ENCODE results near the gene SEMA5B.
A peak's percentile ranks its signal among the peaks of the same experiment; 100 is the strongest.

The SEMA5B gene

GRCh38 chr3:123031051-123031450 lies 3.5 kb upstream of the SEMA5B start:
- H3K4me3 ChIP-seq (ENCODE audit: low read depth, low read length), result no peak overlapping the region
- DNase-seq (ENCODE audit: low read depth), result no peak

GRCh38 chr3:123028233-123028828 lies 768 bp upstream of the SEMA5B start:
- DNase-seq (ENCODE audit: low read depth), result peak; percentile 54

GRCh38 chr3:123026565-123027291 lies 835 bp downstream of the SEMA5B start:
- H3K4me3 ChIP-seq (ENCODE audit: low read depth, low read length), result peak overlapping the region; percentile 42
- DNase-seq (ENCODE audit: low read depth), result no peak

More at GRCh38 chr3:123028233-123028828, 768 bp upstream of the SEMA5B start:
- H3K4me3 ChIP-seq (ENCODE audit: low read depth, low read length), result peak overlapping the region; percentile 42

- no peak overlapping the region for H3K4me3 ChIP-seq (ENCODE audit: low read depth, low read length)
- no peak for DNase-seq (ENCODE audit: low read depth)
These were observed 1.7 kb downstream of the SEMA5B start for GRCh38 chr3:123025642-123026521.

GRCh38 chr3:123024056-123024455 lies 3.5 kb downstream of the SEMA5B start:
- H3K4me3 ChIP-seq (ENCODE audit: low read depth, low read length), result no peak overlapping the region
- DNase-seq (ENCODE audit: low read depth), result no peak

- no peak overlapping the region for H3K4me3 ChIP-seq (ENCODE audit: low read depth, low read length)
- DNase-seq (ENCODE audit: low read depth), result no peak
These were observed 5.5 kb downstream of the SEMA5B start for GRCh38 chr3:123021996-123022510.

- DNase-seq (ENCODE audit: low read depth), result no peak
- H3K4me3 ChIP-seq (ENCODE audit: low read depth, low read length), result no peak overlapping the region
These were observed 6.2 kb downstream of the SEMA5B start for GRCh38 chr3:123021388-123021787.

GRCh38 chr3:123020709-123021108 lies 6.9 kb downstream of the SEMA5B start:
- no peak overlapping the region for H3K4me3 ChIP-seq (ENCODE audit: low read depth, low read length)
- no peak for DNase-seq (ENCODE audit: low read depth)

- no peak overlapping the region for H3K4me3 ChIP-seq (ENCODE audit: low read depth, low read length)
- no peak for DNase-seq (ENCODE audit: low read depth)
These were observed 8.0 kb downstream of the SEMA5B start for GRCh38 chr3:123019591-123019990.

- no peak overlapping the region for H3K4me3 ChIP-seq (ENCODE audit: low read depth, low read length)
- DNase-seq (ENCODE audit: low read depth), result no peak
These were observed 8.4 kb downstream of the SEMA5B start for GRCh38 chr3:123019161-123019560.

GRCh38 chr3:123018683-123019082 lies 8.9 kb downstream of the SEMA5B start:
- no peak overlapping the region for H3K4me3 ChIP-seq (ENCODE audit: low read depth, low read length)

GRCh38 chr3:123015596-123015995 lies 12.0 kb downstream of the SEMA5B start:
- DNase-seq (ENCODE audit: low read depth), result no peak
- no peak overlapping the region for H3K4me3 ChIP-seq (ENCODE audit: low read depth, low read length)

More at GRCh38 chr3:123018683-123019082, 8.9 kb downstream of the SEMA5B start:
- no peak for DNase-seq (ENCODE audit: low read depth)

GRCh38 chr3:123013876-123014275 lies 13.7 kb downstream of the SEMA5B start:
- no peak overlapping the region for H3K4me3 ChIP-seq (ENCODE audit: low read depth, low read length)
- no peak for DNase-seq (ENCODE audit: low read depth)

GRCh38 chr3:123012652-123013051 lies 14.9 kb downstream of the SEMA5B start:
- no peak for DNase-seq (ENCODE audit: low read depth)
- no peak overlapping the region for H3K4me3 ChIP-seq (ENCODE audit: low read depth, low read length)

- DNase-seq (ENCODE audit: low read depth), result no peak
- no peak overlapping the region for H3K4me3 ChIP-seq (ENCODE audit: low read depth, low read length)
These were observed 16.1 kb downstream of the SEMA5B start for GRCh38 chr3:123011447-123011846.

GRCh38 chr3:123008840-123009239 lies 18.7 kb downstream of the SEMA5B start:
- H3K4me3 ChIP-seq (ENCODE audit: low read depth, low read length), result no peak overlapping the region
- no peak for DNase-seq (ENCODE audit: low read depth)

- H3K4me3 ChIP-seq (ENCODE audit: low read depth, low read length), result no peak overlapping the region
- no peak for DNase-seq (ENCODE audit: low read depth)
These were observed 21.0 kb downstream of the SEMA5B start for GRCh38 chr3:123006609-123007008.

- no peak for DNase-seq (ENCODE audit: low read depth)
These were observed 22.3 kb downstream of the SEMA5B start for GRCh38 chr3:123005291-123005690.

GRCh38 chr3:123004201-123004918 lies 23.2 kb downstream of the SEMA5B start:
- DNase-seq (ENCODE audit: low read depth), result no peak
- H3K4me3 ChIP-seq (ENCODE audit: low read depth, low read length), result no peak overlapping the region

More at GRCh38 chr3:123005291-123005690, 22.3 kb downstream of the SEMA5B start:
- no peak overlapping the region for H3K4me3 ChIP-seq (ENCODE audit: low read depth, low read length)
